ENCODE measurements around the gene OXER1.

Gene OXER1, protein sequence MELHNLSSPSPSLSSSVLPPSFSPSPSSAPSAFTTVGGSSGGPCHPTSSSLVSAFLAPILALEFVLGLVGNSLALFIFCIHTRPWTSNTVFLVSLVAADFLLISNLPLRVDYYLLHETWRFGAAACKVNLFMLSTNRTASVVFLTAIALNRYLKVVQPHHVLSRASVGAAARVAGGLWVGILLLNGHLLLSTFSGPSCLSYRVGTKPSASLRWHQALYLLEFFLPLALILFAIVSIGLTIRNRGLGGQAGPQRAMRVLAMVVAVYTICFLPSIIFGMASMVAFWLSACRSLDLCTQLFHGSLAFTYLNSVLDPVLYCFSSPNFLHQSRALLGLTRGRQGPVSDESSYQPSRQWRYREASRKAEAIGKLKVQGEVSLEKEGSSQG

DNA sequence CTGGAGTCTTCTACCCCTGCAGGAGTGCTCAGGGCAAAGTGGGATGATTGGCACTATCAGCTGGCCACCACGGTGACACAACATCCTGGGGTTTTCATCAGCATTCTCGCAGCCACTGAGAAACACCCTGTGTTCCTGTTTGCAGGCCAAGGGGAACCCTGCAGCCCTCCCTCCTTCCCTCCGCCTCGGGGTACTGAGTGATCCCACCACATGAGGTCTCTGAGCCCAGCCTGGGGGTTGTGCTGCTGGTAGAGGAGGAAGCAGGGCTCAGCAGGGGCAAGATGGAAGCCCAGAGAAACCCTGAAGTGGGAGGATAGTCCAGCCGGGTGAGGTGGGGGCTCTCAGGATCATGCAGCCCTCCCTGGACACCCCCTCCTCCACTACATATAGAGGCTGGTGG, at the start of gene OXER1:
OXER1 (minus strand) TSS at position 40 of the 400 bp plus-strand sequence. CDS start 73 bp downstream, outside the sequence.
- no peak for FAIRE-seq

- FAIRE-seq, result no peak
Measured at GRCh38 chr2:42812899-42813479, 49.1 kb upstream of the OXER1 start.

GRCh38 chr2:42810971-42811811, 47.3 kb upstream of the OXER1 start:
- FAIRE-seq, result no peak

DNA sequence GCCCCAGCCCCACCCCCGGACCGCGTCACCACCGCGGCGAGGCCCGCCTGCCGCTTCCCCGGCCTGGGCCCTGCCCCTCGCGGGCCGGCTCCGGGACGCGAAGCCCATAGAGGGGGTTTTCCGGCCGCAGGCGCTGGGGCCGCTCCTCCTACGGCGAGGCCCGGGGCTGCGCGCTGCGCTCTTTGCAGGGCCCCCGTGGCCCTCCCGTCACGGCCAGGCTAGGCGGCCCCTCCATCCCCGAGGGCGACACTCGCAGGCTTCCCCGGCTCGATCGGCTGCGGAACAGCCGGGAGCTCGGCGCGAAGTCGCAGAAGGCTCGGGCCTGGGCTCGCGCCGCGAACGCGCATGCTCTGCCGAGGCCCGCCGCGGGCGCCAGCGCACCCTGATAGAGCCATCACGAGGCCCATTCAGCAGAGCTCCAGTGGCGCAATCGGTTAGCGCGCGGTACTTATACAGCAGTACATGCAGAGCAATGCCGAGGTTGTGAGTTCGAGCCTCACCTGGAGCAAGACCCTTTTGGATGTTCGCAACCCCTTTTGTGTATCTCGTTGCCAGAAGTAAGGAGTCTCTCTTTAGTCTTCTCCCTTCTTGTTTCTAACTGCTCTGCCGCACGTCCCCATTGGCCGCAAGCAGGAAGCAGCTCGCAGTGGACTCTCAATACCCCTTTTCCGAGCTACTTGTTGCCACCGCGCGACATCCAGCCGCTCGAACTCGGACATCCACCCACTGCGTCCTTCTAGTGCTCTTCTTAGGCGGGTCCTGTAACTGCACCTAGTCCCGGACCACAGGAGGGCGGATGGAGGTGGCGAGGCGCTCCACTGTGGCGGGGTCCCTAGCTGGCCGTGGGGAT, 46.4 kb upstream of the OXER1 start:
- FAIRE-seq, result no peak

DNA sequence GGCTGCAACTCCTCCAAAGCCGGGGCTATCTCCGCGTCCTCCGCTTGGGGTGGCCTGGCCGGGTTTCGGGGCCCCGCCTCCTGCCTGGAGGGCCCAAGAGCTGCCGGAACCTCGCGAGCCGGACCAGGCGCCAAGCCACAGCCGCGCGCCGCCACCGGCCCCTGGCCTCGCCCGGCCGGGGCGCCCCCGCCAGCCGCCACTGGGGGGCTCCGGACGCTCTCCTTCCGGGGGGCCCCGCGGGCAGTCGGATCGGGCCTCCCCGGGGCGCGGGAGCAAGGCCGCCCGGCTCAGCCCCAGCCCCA, 45.8 kb upstream of the OXER1 start:
- no peak for FAIRE-seq

DNA sequence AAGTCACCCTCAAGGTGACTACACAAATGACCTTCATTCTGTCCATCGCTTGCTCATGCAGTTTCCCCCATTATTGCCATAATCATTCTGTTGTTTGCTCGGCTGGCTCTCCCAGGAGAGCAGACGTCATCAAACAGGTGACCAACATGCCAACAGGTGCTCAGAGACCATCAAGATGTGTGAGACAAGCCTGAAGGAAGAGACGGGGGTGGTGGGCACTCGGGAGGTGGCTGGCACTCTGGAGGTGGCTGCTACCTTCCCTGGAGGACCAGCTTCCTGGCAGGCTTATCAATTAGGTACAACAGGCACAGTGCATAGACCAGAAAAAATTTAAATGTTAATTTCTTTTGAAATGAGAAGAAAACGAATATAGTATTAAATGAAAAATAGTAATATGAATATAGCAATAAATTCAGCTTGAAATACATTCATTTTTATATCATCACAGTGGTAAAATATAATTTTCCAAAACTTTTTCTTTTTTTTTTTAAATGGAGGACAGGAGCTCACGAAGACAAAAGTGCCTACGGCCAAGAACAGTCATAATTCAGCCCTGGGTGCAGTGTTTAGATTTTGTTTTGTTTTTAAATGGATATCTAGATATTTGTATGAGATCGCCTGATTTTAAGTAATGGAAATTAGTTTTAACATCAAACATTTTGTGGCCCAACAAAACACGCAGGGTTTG, 45.3 kb upstream of the OXER1 start:
- no peak for FAIRE-seq

DNA sequence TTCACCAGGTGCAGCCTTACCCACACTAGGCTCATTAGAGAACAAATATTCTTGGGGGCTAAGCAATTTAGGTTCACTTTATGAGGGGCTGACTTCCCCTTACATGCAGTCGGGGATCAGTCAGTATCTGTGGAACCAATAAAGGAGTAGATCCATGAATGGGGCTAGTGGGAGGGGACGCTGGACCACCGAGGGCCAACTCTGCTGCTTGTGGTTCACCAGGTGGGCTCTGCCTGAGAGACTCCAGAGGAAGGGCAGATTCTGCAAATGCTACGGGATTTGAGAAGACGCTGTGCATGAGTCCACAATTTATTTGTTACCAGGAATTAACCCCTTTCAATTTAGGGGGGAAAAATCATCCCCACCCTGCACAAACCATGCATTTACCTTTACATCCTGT, 44.4 kb upstream of the OXER1 start:
- no peak for FAIRE-seq

GRCh38 chr2:42806786-42807185, 42.9 kb upstream of the OXER1 start:
- no peak for FAIRE-seq

DNA sequence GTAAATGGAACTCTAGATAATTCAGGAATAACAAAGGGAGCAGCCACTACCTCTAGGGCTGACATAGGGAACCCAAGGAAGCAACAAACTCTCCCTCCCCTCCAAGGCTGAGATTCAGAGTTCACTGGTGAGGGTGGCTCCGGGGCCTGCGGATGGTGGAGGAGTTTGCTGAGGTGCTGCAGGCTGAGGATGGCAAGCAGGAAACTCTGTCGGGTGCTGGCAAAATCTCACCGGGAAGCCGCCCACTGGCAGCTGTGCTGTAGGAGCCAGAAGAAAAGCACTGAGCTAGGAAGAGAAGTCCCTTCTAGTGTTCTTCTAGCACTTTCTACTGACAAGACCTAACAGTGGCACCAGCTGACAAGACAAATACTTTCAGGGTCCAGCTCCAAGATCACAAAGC, 41.0 kb upstream of the OXER1 start:
- no peak for FAIRE-seq

GRCh38 chr2:42804338-42804737, 40.4 kb upstream of the OXER1 start:
- FAIRE-seq, result no peak

GRCh38 chr2:42802150-42802549, 38.2 kb upstream of the OXER1 start:
- no peak for FAIRE-seq

GRCh38 chr2:42801381-42801780, 37.4 kb upstream of the OXER1 start:
- no peak for FAIRE-seq

DNA sequence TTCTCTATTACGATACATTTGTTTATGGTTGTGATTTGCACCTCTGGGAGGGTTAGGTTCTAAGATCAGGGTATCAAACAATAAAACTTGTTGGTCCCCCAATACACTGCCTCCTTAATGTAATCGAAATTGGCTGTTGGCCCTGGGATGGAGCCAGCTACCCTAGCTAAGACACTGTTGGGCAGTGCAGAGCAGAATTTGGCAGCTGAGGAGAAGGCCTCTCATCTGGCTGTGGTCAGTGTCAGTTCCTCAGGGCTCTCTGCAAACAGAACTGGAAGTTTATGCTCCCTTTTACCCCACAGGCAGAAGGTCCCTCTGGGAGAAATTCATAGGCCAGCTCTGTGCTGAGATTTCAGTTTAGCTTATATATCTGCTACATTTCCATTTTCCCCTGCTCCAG, 37.0 kb upstream of the OXER1 start:
- FAIRE-seq, result no peak

DNA sequence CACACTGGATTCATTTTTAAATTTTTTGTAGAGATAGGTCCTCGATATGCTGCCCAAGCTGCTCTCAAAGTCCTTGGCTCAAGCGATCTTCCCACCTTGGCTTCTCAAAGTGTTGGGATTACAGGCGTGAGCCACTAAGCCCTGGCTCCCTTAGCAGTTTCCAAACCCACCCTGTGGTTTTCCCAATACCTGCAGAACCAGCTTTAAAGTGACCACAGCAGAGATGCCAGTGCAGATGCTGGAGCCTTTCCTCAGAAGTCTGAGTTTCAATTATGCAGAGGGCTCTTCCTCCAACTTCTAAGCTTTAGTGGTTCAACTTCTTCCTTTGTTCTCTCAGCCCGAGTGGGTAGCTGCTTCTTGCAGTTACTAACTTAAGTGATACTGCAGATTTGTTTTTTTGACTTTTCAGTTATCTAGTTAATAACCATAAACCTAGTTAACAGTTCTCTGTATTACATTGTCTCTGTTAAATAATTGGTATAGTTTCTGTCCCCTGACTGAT, 36.6 kb upstream of the OXER1 start:
- no peak for FAIRE-seq

DNA sequence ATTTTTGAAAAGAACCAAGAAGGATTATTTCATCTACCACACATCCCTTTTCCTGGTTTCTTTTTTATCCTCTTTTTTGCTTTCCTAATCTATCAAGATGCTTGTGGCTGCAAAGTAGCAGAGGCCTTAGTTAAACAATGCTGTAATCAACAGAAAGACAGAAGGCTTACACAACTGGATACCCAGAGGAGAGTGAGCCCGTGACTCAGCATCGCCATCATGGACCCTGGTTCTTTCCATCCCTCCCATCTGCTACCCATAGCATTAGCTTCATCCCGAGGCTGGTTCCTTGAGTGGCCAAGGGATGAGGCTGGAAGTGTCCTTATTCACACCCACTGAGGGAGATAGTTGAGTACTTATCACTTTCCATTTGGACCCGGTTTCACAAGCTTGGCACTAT, 35.9 kb upstream of the OXER1 start:
- no peak for FAIRE-seq

DNA sequence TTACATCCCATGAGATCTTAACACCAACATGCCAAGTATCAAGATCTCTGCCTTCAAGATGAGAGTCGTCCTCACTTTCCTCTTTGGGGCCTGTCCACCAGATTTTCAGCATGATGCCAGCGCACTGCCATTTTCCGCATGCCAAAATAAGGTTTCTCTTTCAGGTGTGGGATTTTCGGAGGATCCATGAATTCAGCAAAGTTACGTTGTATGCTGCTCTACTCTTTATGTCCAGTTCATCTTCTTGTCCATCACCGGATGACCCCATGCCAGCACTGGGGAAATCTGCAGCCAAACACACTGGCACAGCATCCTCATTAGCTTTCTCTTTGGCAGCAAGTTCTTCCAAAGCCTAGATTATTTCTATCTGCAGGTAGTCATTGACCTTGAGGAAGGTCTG, 33.3 kb upstream of the OXER1 start:
- no peak for FAIRE-seq

DNA sequence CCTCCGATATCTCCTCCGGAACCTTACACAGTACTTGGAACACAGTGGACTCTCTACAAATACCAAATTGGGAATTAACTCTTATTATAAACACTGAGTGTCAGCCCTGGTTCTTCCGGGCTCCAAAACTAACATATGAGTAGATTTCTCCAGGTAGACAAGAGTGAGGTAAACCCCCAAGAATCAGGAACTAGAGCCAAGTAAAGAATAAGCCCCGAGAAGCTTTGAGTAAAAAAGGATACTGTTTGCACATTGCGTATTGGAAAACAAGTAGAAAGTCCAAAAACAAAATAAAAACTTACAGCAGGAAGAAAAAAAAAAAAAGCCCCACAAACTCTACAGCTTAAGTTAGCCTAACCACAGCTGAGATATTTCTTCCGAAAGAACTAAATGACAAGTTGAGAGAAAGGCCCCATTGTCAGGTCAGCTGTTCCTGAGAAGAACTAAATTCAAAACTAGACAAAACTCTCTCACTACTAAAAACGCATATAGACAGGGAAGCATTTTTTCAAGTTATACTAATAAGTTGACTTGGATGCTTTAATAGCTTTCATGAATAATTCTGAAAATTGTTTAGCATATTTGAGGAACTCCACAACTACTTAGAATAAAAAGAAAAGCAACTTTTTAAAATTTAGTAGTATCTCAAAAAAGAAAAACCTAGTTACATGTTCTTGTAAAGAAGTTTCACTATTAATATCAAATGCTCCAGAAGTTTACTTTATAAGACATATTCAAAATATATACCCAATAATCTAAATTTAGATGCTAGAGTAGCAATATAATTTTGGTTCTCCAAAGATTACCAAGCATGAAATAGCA, 32.7 kb upstream of the OXER1 start:
- FAIRE-seq, result no peak

DNA sequence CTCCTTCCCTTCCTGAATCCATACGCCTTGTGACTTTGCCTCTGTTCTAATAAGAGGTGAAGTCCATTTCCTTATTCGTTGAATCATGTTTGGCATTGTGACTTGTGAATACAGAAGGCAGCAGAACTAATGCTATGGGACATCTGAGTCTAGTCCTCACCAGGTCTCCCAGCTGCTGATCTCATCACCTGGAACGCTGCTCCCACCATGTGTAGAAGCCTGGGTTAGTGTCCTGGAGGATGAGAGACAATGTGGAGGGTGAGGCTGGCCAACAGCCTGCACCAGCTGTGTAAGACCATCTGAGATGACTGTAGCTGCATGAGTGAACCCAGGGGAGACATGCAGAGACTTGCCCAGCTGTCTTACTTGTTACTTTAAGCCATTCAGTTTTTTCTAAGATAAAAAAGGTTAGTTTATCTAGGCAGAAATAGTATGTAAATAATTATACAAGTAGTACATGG, 31.9 kb upstream of the OXER1 start:
- FAIRE-seq, result no peak

GRCh38 chr2:42795275-42795674, 31.3 kb upstream of the OXER1 start:
- no peak for FAIRE-seq

DNA sequence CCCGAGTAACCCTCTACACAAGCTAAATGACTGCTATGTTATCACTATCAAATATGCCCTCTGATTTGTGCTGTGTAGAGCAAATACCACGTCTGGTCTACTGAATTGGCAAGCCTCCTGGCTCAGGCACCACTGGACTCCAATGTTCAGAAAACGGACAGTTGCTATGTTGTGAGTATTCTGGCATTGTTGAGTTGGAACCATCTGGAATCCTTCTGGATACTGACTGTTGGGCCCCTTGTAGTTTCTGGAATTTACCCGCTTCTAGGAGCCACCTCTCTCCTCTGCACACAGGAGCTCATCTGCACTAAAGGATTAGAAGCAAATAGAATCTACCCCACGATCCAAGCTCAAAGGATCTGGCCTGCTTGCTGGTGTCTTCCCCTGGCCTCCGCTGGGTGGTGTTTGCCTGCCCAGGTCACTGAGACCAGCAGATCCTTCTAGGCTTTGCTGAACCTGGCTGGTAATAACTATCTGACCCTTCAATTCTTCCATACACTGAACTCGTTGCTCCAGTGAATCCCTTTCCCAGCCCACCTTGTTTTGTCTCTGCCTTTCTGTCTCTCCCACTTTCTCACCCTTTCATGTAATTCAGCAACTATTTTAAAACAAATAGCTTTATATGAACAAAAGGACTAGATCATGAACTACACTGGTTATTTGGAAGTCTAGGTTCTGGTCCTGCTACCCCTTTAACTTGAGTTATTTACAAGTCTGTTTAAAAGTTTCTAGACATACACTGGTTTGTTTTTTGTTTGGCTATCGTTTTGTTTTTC, 30.5 kb upstream of the OXER1 start:
- no peak for FAIRE-seq
